Measurements from ENCODE around the gene NIN. TPM values are rescaled to one million over a fixed set of nuclear protein-coding genes. Genes with fewer than 3 reads are reported as not detected.
"Not testable (repeated sequence)": the region's sequence is repeated elsewhere in the genome, so short reads cannot be mapped to it uniquely, and the experiment has no call there.

The NIN gene
- total and polyA plus RNA-seq, 2 donors = 14.7 to 31.3 TPM

- WGBS = 84% methylated on average over 2 of the region's 2 CpGs
- peak in 5 of 9 donors; percentile 5 to 52 (median 17) for DNase-seq (ENCODE audit: low read depth in 6 of 9, low spot score in 9 of 9)
These were observed 116.4 kb downstream of the NIN start for GRCh38 chr14:50714450-50715073.

GRCh38 chr14:50711043-50711442, 119.9 kb downstream of the NIN start:
- 98% methylated on average over 3 of the region's 3 CpGs for WGBS
- Histone ChIP-seq H3K27me3 (ENCODE audit: control insufficient read depth in 2 of 2, insufficient read depth in 1 of 2, low read length in 1 of 2) (no peaks in the 10 kb centered on the region), H3K4me1 (ENCODE audit: control insufficient read depth in 2 of 2, insufficient read depth in 2 of 2, low read length in 2 of 2) (no peaks in the 10 kb centered on the region), H3K36me3 (ENCODE audit: control insufficient read depth in 2 of 2, insufficient read depth in 2 of 2, low read length in 1 of 2) (no peaks in the 10 kb centered on the region), H3K4me3 (ENCODE audit: low read length in 2 of 2) (no peak overlapping the region), H3K9me3 (ENCODE audit: control insufficient read depth in 2 of 2, insufficient read depth in 1 of 2, low read length in 1 of 2) (no peaks in the 10 kb centered on the region), H3K27ac (ENCODE audit: low read depth in 1 of 2, low read length in 1 of 2) (no peak overlapping the region)
- DNase-seq (ENCODE audit: low read depth in 6 of 9, low spot score in 9 of 9) = no peak

More at GRCh38 chr14:50714450-50715073, 116.4 kb downstream of the NIN start:
- Histone ChIP-seq H3K36me3 (ENCODE audit: control insufficient read depth in 2 of 2, insufficient read depth in 2 of 2, low read length in 1 of 2) (no peaks in the 10 kb centered on the region), H3K4me3 (ENCODE audit: low read length in 2 of 2) (no peak overlapping the region), H3K27me3 (ENCODE audit: control insufficient read depth in 2 of 2, insufficient read depth in 1 of 2, low read length in 1 of 2) (no peaks in the 10 kb centered on the region), H3K27ac (ENCODE audit: low read depth in 1 of 2, low read length in 1 of 2) (no peak overlapping the region), H3K4me1 (ENCODE audit: control insufficient read depth in 2 of 2, insufficient read depth in 2 of 2, low read length in 2 of 2) (no peaks in the 10 kb centered on the region), H3K9me3 (ENCODE audit: control insufficient read depth in 2 of 2, insufficient read depth in 1 of 2, low read length in 1 of 2) (no peaks in the 10 kb centered on the region)

GRCh38 chr14:50705026-50705593, 125.9 kb downstream of the NIN start:
- no peaks in the 10 kb centered on the region for H3K27me3 ChIP-seq (ENCODE audit: control insufficient read depth in 2 of 2, insufficient read depth in 1 of 2, low read length in 1 of 2)
- H3K9me3 ChIP-seq (ENCODE audit: control insufficient read depth in 2 of 2, insufficient read depth in 1 of 2, low read length in 1 of 2) = no peaks in the 10 kb centered on the region
- no peak overlapping the region for H3K27ac ChIP-seq (ENCODE audit: low read depth in 1 of 2, low read length in 1 of 2)
- WGBS = 98% methylated on average over 22 of the region's 22 CpGs
- H3K4me3 ChIP-seq (ENCODE audit: low read length in 2 of 2) = no peak overlapping the region
- no peaks in the 10 kb centered on the region for H3K36me3 ChIP-seq (ENCODE audit: control insufficient read depth in 2 of 2, insufficient read depth in 2 of 2, low read length in 1 of 2)
- no peaks in the 10 kb centered on the region for H3K4me1 ChIP-seq (ENCODE audit: control insufficient read depth in 2 of 2, insufficient read depth in 2 of 2, low read length in 2 of 2)
- DNase-seq (ENCODE audit: low read depth in 6 of 9, low spot score in 9 of 9) = no peak

- H3K9me3 ChIP-seq (ENCODE audit: control insufficient read depth in 2 of 2, insufficient read depth in 1 of 2, low read length in 1 of 2) = no peaks in the 10 kb centered on the region
- no peak overlapping the region for H3K4me3 ChIP-seq (ENCODE audit: low read length in 2 of 2)
- H3K36me3 ChIP-seq (ENCODE audit: control insufficient read depth in 2 of 2, insufficient read depth in 2 of 2, low read length in 1 of 2) = no peaks in the 10 kb centered on the region
- no peaks in the 10 kb centered on the region for H3K4me1 ChIP-seq (ENCODE audit: control insufficient read depth in 2 of 2, insufficient read depth in 2 of 2, low read length in 2 of 2)
- no peaks in the 10 kb centered on the region for H3K27me3 ChIP-seq (ENCODE audit: control insufficient read depth in 2 of 2, insufficient read depth in 1 of 2, low read length in 1 of 2)
- DNase-seq (ENCODE audit: low read depth in 6 of 9, low spot score in 9 of 9) = no peak
- H3K27ac ChIP-seq (ENCODE audit: low read depth in 1 of 2, low read length in 1 of 2) = no peak overlapping the region
- WGBS = 98% methylated on average over 26 of the region's 26 CpGs
These were observed 126.4 kb downstream of the NIN start for GRCh38 chr14:50704454-50705010.

GRCh38 chr14:50697659-50698290, 133.2 kb downstream of the NIN start:
- Histone ChIP-seq H3K9me3 (ENCODE audit: control insufficient read depth in 2 of 2, insufficient read depth in 1 of 2, low read length in 1 of 2) (peaks cover 0 to 9% of the 10 kb centered on the region in 2 donors), H3K4me1 (ENCODE audit: control insufficient read depth in 2 of 2, insufficient read depth in 2 of 2, low read length in 2 of 2) (no peaks in the 10 kb centered on the region), H3K27me3 (ENCODE audit: control insufficient read depth in 2 of 2, insufficient read depth in 1 of 2, low read length in 1 of 2) (no peaks in the 10 kb centered on the region), H3K4me3 (ENCODE audit: low read length in 2 of 2) (no peak overlapping the region), H3K27ac (ENCODE audit: low read depth in 1 of 2, low read length in 1 of 2) (no peak overlapping the region), H3K36me3 (ENCODE audit: control insufficient read depth in 2 of 2, insufficient read depth in 2 of 2, low read length in 1 of 2) (no peaks in the 10 kb centered on the region)
- WGBS = 86% methylated on average over 4 of the region's 4 CpGs
- DNase-seq (ENCODE audit: low read depth in 6 of 9, low spot score in 9 of 9) = no peak

- not testable (repeated sequence) for H3K27me3 ChIP-seq (ENCODE audit: control insufficient read depth in 2 of 2, insufficient read depth in 1 of 2, low read length in 1 of 2); H3K27ac ChIP-seq (ENCODE audit: low read depth in 1 of 2, low read length in 1 of 2); H3K4me3 ChIP-seq (ENCODE audit: low read length in 2 of 2); H3K4me1 ChIP-seq (ENCODE audit: control insufficient read depth in 2 of 2, insufficient read depth in 2 of 2, low read length in 2 of 2); DNase-seq (ENCODE audit: low read depth in 6 of 9, low spot score in 9 of 9); H3K9me3 ChIP-seq (ENCODE audit: control insufficient read depth in 2 of 2, insufficient read depth in 1 of 2, low read length in 1 of 2); H3K36me3 ChIP-seq (ENCODE audit: control insufficient read depth in 2 of 2, insufficient read depth in 2 of 2, low read length in 1 of 2)
- 98% methylated on average over 3 of the region's 3 CpGs for WGBS
These were observed 136.7 kb downstream of the NIN start for GRCh38 chr14:50694260-50694659.

- no peaks in the 10 kb centered on the region for H3K4me1 ChIP-seq (ENCODE audit: control insufficient read depth in 2 of 2, insufficient read depth in 2 of 2, low read length in 2 of 2)
- DNase-seq (ENCODE audit: low read depth in 6 of 9, low spot score in 9 of 9) = no peak
- no peaks in the 10 kb centered on the region for H3K27me3 ChIP-seq (ENCODE audit: control insufficient read depth in 2 of 2, insufficient read depth in 1 of 2, low read length in 1 of 2)
- peaks cover 0 to 4% of the 10 kb centered on the region in 2 donors for H3K9me3 ChIP-seq (ENCODE audit: control insufficient read depth in 2 of 2, insufficient read depth in 1 of 2, low read length in 1 of 2)
- WGBS = 95% methylated on average over 1 of the region's 1 CpG
- no peak overlapping the region for H3K27ac ChIP-seq (ENCODE audit: low read depth in 1 of 2, low read length in 1 of 2)
- no peak overlapping the region for H3K4me3 ChIP-seq (ENCODE audit: low read length in 2 of 2)
- no peaks in the 10 kb centered on the region for H3K36me3 ChIP-seq (ENCODE audit: control insufficient read depth in 2 of 2, insufficient read depth in 2 of 2, low read length in 1 of 2)
These were observed 142.1 kb downstream of the NIN start for GRCh38 chr14:50688875-50689274.

- DNase-seq (ENCODE audit: low read depth in 6 of 9, low spot score in 9 of 9) = no peak
- H3K4me1 ChIP-seq (ENCODE audit: control insufficient read depth in 2 of 2, insufficient read depth in 2 of 2, low read length in 2 of 2) = no peaks in the 10 kb centered on the region
- no peak overlapping the region for H3K4me3 ChIP-seq (ENCODE audit: low read length in 2 of 2)
- H3K27ac ChIP-seq (ENCODE audit: low read depth in 1 of 2, low read length in 1 of 2) = no peak overlapping the region
- H3K27me3 ChIP-seq (ENCODE audit: control insufficient read depth in 2 of 2, insufficient read depth in 1 of 2, low read length in 1 of 2) = no peaks in the 10 kb centered on the region
- H3K36me3 ChIP-seq (ENCODE audit: control insufficient read depth in 2 of 2, insufficient read depth in 2 of 2, low read length in 1 of 2) = no peaks in the 10 kb centered on the region
- H3K9me3 ChIP-seq (ENCODE audit: control insufficient read depth in 2 of 2, insufficient read depth in 1 of 2, low read length in 1 of 2) = no peaks in the 10 kb centered on the region
These were observed 151.3 kb downstream of the NIN start for GRCh38 chr14:50679674-50680073.

- 98% methylated on average over 5 of the region's 5 CpGs for WGBS
- DNase-seq (ENCODE audit: low read depth in 6 of 9, low spot score in 9 of 9) = no peak
- no peaks in the 10 kb centered on the region for H3K36me3 ChIP-seq (ENCODE audit: control insufficient read depth in 2 of 2, insufficient read depth in 2 of 2, low read length in 1 of 2)
- no peak overlapping the region for H3K4me3 ChIP-seq (ENCODE audit: low read length in 2 of 2)
- H3K9me3 ChIP-seq (ENCODE audit: control insufficient read depth in 2 of 2, insufficient read depth in 1 of 2, low read length in 1 of 2) = no peaks in the 10 kb centered on the region
- no peak overlapping the region for H3K27ac ChIP-seq (ENCODE audit: low read depth in 1 of 2, low read length in 1 of 2)
- no peaks in the 10 kb centered on the region for H3K4me1 ChIP-seq (ENCODE audit: control insufficient read depth in 2 of 2, insufficient read depth in 2 of 2, low read length in 2 of 2)
- no peaks in the 10 kb centered on the region for H3K27me3 ChIP-seq (ENCODE audit: control insufficient read depth in 2 of 2, insufficient read depth in 1 of 2, low read length in 1 of 2)
These were observed 152.8 kb downstream of the NIN start for GRCh38 chr14:50678163-50678562.
